Ascending aorta (tissue), 2 donors: ENCODE data around the gene CT47C1. TPM values are rescaled to one million over a fixed set of nuclear protein-coding genes. Genes with fewer than 3 reads are reported as not detected.

ENCODE experiments used
- DNase-seq, 2 donors: peaks; one replicate each; pipeline ENCODE4 v3.0.0-alpha.2; 2019; ENCODE audit warnings: low spot score in 2 of 2
- H3K27ac ChIP-seq, 2 donors: fragments of 200-600 bp; sonication (generic); one replicate each; pipeline ENCODE4 v1.5.1; 2016 to 2017; ENCODE audit warnings: mild to moderate bottlenecking in 1 of 2
- H3K27me3 ChIP-seq: fragments of 200-600 bp; sonication (generic); one replicate; pipeline ENCODE4 v1.5.1; 2017
- H3K36me3 ChIP-seq, 2 donors: fragments of 200-600 bp; sonication (generic); one replicate each; pipeline ENCODE4 v1.5.1; 2016
- H3K4me1 ChIP-seq, 2 donors: fragments of 200-600 bp; sonication (generic); one replicate each; pipeline ENCODE4 v1.5.1; 2016 to 2017; ENCODE audit warnings: mild to moderate bottlenecking in 1 of 2
- H3K4me3 ChIP-seq, 2 donors: fragments of 200-600 bp; sonication (generic); one replicate each; pipeline ENCODE4 v1.5.1; 2016 to 2017; ENCODE audit warnings: mild to moderate bottlenecking in 1 of 2
- H3K9me3 ChIP-seq, 2 donors: fragments of 200-600 bp; sonication (generic); one replicate each; pipeline ENCODE4 v1.5.1; 2016
- intact Hi-C: fragments of 100-400 bp; cut with DNase I; formaldehyde crosslinking; loops from one replicate; pipeline ENCODE4 v1.15.1; 2023
- total RNA-seq: library from RNA; depleted of rRNA; stranded (reverse); fragments of >200 nt; gene quantifications from one replicate; pipeline ENCODE4 v1.1.0, GENCODE V29; 2016
- TF ChIP-seq, protein P1 (sequence below), 3 experiments: fragments of 200-600 bp in 2 of 3; fragments of 450-650 bp in 1 of 3; sonication (generic) in 2 of 3; IDR thresholded peaks; one replicate each; pipeline ENCODE4 v1.5.1; 2016 to 2019; ENCODE audit warnings: antibody characterized with exemption in 3 of 3, mild to moderate bottlenecking in 1 of 3, moderate library complexity in 1 of 3

Gene CT47C1
- total RNA-seq, 1 donor from 2014 or later, result not detected

DNA sequence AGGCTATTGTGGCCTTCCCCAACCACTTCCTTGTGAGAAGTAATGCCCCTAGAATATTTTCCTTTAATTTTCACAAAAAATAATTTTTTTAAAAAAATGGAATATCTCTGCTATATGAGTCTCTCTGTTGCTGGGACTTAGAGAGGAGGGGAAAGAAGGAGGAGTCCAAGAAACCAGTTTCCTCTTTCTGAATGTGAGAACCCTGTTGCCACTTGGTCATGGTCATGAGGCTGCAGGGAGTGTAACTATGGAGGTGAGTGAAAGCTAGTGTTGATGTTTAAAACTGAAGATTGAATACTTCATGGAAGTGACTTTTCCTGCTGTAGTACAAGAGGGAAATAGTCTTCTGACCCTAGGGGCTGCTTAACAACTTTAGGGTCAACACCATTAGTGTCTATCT is 34.4 kb downstream of the CT47C1 start:
- no peak overlapping the region for H3K27ac ChIP-seq
- no peaks in the 10 kb centered on the region for H3K9me3 ChIP-seq
- no peaks in the 10 kb centered on the region for H3K36me3 ChIP-seq
- TF ChIP-seq, protein P1, sequence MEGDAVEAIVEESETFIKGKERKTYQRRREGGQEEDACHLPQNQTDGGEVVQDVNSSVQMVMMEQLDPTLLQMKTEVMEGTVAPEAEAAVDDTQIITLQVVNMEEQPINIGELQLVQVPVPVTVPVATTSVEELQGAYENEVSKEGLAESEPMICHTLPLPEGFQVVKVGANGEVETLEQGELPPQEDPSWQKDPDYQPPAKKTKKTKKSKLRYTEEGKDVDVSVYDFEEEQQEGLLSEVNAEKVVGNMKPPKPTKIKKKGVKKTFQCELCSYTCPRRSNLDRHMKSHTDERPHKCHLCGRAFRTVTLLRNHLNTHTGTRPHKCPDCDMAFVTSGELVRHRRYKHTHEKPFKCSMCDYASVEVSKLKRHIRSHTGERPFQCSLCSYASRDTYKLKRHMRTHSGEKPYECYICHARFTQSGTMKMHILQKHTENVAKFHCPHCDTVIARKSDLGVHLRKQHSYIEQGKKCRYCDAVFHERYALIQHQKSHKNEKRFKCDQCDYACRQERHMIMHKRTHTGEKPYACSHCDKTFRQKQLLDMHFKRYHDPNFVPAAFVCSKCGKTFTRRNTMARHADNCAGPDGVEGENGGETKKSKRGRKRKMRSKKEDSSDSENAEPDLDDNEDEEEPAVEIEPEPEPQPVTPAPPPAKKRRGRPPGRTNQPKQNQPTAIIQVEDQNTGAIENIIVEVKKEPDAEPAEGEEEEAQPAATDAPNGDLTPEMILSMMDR (IDR thresholded peaks at IDR 0.05), result no peak
- DNase-seq, result no peak
- intact Hi-C loops, result no loop called here
- H3K27me3 ChIP-seq, result no peaks in the 10 kb centered on the region
- no peak overlapping the region for H3K4me3 ChIP-seq
- no peaks in the 10 kb centered on the region for H3K4me1 ChIP-seq

DNA sequence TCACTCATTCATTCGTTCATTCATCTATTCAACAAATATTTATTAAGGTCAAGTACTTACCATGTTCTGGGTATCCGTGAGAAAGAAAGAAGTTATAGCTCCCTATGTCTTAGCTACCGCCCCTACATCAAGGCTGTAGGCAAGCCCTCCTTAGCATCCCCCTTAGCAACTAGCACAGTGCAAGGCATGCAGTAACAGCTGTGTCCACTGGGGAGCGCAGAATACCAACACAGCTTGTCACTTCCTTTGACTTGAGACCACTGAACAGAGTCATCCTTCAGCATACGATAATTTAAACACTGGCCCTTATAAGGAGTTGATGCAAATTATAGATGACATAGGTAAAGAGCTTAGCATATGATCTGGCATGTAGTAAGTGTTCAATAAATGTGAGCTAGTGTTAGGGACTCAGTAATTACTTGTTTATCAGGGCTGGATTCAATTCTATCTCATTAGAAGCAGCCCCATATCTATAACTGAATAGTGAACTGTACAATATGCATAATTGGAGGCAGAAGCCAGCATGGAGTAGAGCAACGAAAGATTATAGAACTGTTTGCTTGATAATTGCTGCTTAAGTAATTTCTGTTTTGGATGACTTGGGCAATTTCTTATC is 46.1 kb downstream of the CT47C1 start:
- no peak for DNase-seq
- intact Hi-C loops, result loop anchor here (1.0 to 2.0 kb wide), 2 partner anchors 99 to 148 kb away; no protein-coding TSS in a partner anchor
- H3K36me3 ChIP-seq, result no peaks in the 10 kb centered on the region
- no peaks in the 10 kb centered on the region for H3K4me1 ChIP-seq
- H3K27me3 ChIP-seq, result no peaks in the 10 kb centered on the region
- H3K9me3 ChIP-seq, result no peaks in the 10 kb centered on the region
- H3K4me3 ChIP-seq, result no peak overlapping the region
- no peak overlapping the region for H3K27ac ChIP-seq
- TF ChIP-seq, protein P1 (IDR thresholded peaks at IDR 0.05), result peak; percentile 39 to 74 (median 57)

DNA sequence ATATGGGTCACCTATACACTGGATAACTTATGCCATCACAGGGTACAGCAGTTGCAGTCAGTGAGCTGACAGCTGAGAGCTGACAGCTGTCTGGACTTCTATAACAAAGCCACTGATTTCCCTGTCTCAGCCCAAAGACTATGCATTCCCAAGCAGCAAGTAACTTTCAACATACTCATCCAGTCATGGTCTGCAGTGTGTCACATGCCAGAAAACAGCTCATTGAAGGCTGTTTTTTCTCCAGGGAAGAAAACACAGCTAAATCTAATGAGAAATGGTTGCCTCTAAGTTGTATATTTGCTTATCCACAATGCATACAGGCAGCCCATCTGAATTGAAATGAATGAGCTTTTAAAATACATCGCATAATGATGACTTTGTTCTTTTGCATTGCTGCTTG is 48.5 kb downstream of the CT47C1 start:
- Histone ChIP-seq H3K4me1 (no peaks in the 10 kb centered on the region), H3K9me3 (no peaks in the 10 kb centered on the region), H3K36me3 (no peaks in the 10 kb centered on the region), H3K27ac (no peak overlapping the region), H3K27me3 (no peaks in the 10 kb centered on the region), H3K4me3 (no peak overlapping the region)
- no peak for DNase-seq
- TF ChIP-seq, protein P1 (IDR thresholded peaks at IDR 0.05), result no peak
- intact Hi-C loops, result no loop called here

Other genes starting within 250 kb of the CT47C1 start
- not detected for gene ZCCHC12, start 249.2 kb upstream of the CT47C1 start, total RNA-seq
- 11.0 TPM for gene LONRF3, start 98.4 kb upstream of the CT47C1 start, total RNA-seq
- under 0.01 TPM for gene KIAA1210, start 54.8 kb downstream of the CT47C1 start, total RNA-seq
- 117 TPM for gene PGRMC1, start 163.3 kb downstream of the CT47C1 start, total RNA-seq